Spleen (tissue), 11 donors: ENCODE measurements around the gene CALML4. TPM values are rescaled to one million over a fixed set of nuclear protein-coding genes. Genes with fewer than 3 reads are reported as not detected.

Experiments used
- DNase-seq: peaks from one replicate; pipeline ENCODE4 v3.0.0-alpha.2; 2020
- H3K27ac ChIP-seq, 8 donors: fragments of 200-600 bp; sonication (generic) in 7 of 8; 1 replicate in 4 of 8; 2 replicates in 4 of 8; pipeline versions ENCODE4 v1.5.0 to v1.8.0; 2016 to 2021; ENCODE audit warnings: inconsistent platforms in 4 of 8, mild to moderate bottlenecking in 4 of 8, moderate library complexity in 1 of 8
- H3K27me3 ChIP-seq, 7 donors: fragments of 200-600 bp; sonication (generic) in 6 of 7; replicated peaks in 1 of 7; 1 replicate in 4 of 7; 2 replicates in 3 of 7; pipeline versions ENCODE4 v1.5.0 to v1.8.0; 2016 to 2021; ENCODE audit warnings: inconsistent platforms in 3 of 7, mild to moderate bottlenecking in 1 of 7
- H3K36me3 ChIP-seq, 6 donors: fragments of 200-600 bp; sonication (generic) in 5 of 6; 1 replicate in 4 of 6; 2 replicates in 2 of 6; pipeline versions ENCODE4 v1.5.0 to v1.8.0; 2016 to 2021; ENCODE audit warnings: inconsistent platforms in 2 of 6
- H3K4me1 ChIP-seq, 6 donors: fragments of 200-600 bp; sonication (generic) in 5 of 6; 1 replicate in 3 of 6; 2 replicates in 3 of 6; pipeline versions ENCODE4 v1.5.0 to v1.8.0; 2016 to 2021; ENCODE audit warnings: inconsistent platforms in 3 of 6
- H3K4me3 ChIP-seq, 8 donors: fragments of 200-600 bp; sonication (generic) in 7 of 8; 1 replicate in 4 of 8; 2 replicates in 4 of 8; pipeline versions ENCODE4 v1.5.0 to v1.8.0; 2016 to 2021; ENCODE audit warnings: inconsistent platforms in 4 of 8, mild to moderate bottlenecking in 4 of 8, moderate library complexity in 2 of 8
- H3K9me3 ChIP-seq, 8 donors: fragments of 200-600 bp; sonication (generic) in 7 of 8; 1 replicate in 4 of 8; 2 replicates in 4 of 8; pipeline versions ENCODE4 v1.5.0 to v1.8.0; 2016 to 2021; ENCODE audit warnings: inconsistent platforms in 4 of 8
- POLR2A ChIP-seq, 3 donors: fragments of 450-650 bp; IDR thresholded peaks; one replicate each; pipeline ENCODE4 v1.5.1; 2017; ENCODE audit warnings: antibody characterized with exemption in 3 of 3, mild to moderate bottlenecking in 1 of 3
- POLR2AphosphoS5 ChIP-seq, 3 donors: sonication (generic); formaldehyde crosslinking; IDR thresholded peaks; one replicate each; pipeline ENCODE4 v1.5.1; 2017; ENCODE audit warnings: antibody characterized with exemption in 3 of 3
- WGBS, 5 donors: extraction: QIAGEN DNeasy Blood & Tissue Kit in 3 of 5; methylation state at CpG; one replicate each; pipeline versions ENCODE4 v1.1.5 to v1.1.7; 2013 to 2018; 5-methylcytosine and 5-hydroxymethylcytosine counted together
- intact Hi-C: fragments of 100-400 bp; cut with DNase I; formaldehyde crosslinking; loops from one replicate; pipeline ENCODE4 v1.15.0; 2023; ENCODE audit warnings: low total_unique reads
- polyA plus RNA-seq, 3 donors: library from polyadenylated mRNA; stranded (reverse); fragments of 200-250 nt; gene quantifications; one replicate each; pipeline ENCODE4 v1.2.1, GENCODE V29; 2013
- total RNA-seq, 7 donors: library from RNA; depleted of rRNA in 3 of 7; stranded (reverse); fragments of >200 nt in 3 of 7; fragmentation: NEBNext Ultra II Directional in 4 of 7; extraction: Animal tissue kit (Norgen Biotek cat#: 25700) in 4 of 7; gene quantifications; one replicate each; pipeline versions ENCODE4 v1.1.0 to v1.2.1, GENCODE V29; 2016 to 2021
- TF ChIP-seq, protein P1 (sequence below), 11 experiments: fragments of 200-600 bp in 7 of 11; fragments of 450-650 bp in 4 of 11; sonication (generic) in 4 of 11; IDR thresholded peaks in 8 of 11; conservative IDR thresholded peaks in 3 of 11; 1 replicate in 7 of 11; 2 replicates in 4 of 11; pipeline versions ENCODE4 v1.4.0 to v1.8.0; 2016 to 2021; ENCODE audit warnings: antibody characterized with exemption in 11 of 11, inconsistent platforms in 4 of 11, mild to moderate bottlenecking in 1 of 11
- donor health status: healthy with polysubstance abuse.
- donor health status: DM: no; HTN: no; CAD: no; lungs with moderate emphysema.
- donor health status: DM: no; HTN: no; CAD: no.
- donor health status: Bipolar disorder and iron deficiency.
- donor health status: healthy.
- donor health status: DM: no; HTN: no; CAD: no.
- donor health status: DM: yes; HTN: yes; CAD: no.

Gene CALML4
- total and polyA plus RNA-seq, 10 donors: 7.8 to 15.9 (median 10.0) TPM

DNA sequence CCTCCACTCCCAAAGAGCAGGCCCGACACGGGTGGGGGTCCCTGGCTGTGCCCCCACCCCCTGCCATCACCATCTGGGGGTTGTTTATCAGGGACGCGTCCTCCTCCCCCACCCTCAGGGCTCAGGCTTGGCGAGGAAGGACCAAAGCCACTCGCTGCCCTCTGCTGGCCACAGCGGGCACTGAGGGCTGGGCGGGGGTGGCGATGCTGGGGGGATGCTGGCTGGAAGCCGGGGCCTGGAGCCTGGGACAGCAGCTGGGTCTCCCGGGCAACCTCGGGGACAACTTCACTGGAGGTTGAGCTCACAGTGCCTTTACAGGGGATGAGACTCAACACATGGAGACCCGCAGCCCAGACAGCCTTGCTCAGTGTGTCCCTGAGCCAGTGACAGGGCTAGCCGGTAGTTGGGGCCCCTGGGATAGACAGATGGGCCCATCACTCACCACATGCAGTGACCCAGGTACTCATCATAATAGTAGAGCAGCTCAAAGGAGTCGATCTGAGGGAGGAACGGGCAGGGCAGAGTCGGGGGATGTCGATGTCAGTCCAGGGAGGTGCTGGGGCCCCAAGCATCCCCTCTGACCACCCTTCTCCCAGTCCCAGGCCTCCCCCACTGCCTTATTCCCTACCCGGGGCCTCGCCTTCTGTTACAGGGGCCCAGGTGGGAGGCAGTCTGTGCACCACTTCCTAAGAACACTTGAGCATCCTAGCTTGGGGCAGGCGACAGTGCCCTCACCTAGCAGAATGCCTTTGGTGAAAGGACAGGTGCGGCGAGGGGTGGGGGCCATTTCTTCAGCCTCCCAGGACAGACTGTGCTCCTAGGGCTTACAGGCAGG lies 5.9 kb upstream of the CALML4 start:
- H3K9me3 ChIP-seq: no peaks in the 10 kb centered on the region
- H3K27ac ChIP-seq: peak overlapping the region in 1 of 8 donors; percentile 10
- no peaks in the 10 kb centered on the region for H3K27me3 ChIP-seq
- H3K4me1 ChIP-seq: peaks cover 0 to 64% (median 41%) of the 10 kb centered on the region in 6 donors
- TF ChIP-seq POLR2AphosphoS5 (IDR thresholded peaks at IDR 0.05) (peak; percentile 35 to 69 (median 59)), POLR2A (IDR thresholded peaks at IDR 0.05) (no peak)
- TF ChIP-seq, protein P1, sequence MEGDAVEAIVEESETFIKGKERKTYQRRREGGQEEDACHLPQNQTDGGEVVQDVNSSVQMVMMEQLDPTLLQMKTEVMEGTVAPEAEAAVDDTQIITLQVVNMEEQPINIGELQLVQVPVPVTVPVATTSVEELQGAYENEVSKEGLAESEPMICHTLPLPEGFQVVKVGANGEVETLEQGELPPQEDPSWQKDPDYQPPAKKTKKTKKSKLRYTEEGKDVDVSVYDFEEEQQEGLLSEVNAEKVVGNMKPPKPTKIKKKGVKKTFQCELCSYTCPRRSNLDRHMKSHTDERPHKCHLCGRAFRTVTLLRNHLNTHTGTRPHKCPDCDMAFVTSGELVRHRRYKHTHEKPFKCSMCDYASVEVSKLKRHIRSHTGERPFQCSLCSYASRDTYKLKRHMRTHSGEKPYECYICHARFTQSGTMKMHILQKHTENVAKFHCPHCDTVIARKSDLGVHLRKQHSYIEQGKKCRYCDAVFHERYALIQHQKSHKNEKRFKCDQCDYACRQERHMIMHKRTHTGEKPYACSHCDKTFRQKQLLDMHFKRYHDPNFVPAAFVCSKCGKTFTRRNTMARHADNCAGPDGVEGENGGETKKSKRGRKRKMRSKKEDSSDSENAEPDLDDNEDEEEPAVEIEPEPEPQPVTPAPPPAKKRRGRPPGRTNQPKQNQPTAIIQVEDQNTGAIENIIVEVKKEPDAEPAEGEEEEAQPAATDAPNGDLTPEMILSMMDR (IDR thresholded peaks at IDR 0.05 in 8 of 11, conservative IDR thresholded peaks at IDR 0.05 in 3 of 11): peak; percentile 42 to 90 (median 79)
- WGBS, 5 donors: 50 to 75% (median 59%) methylated on average over 16 to 23 of the region's 23 CpGs
- peaks cover 0 to 39% (median 0%) of the 10 kb centered on the region in 6 donors for H3K36me3 ChIP-seq
- intact Hi-C loops: loop anchor here (5.0 kb wide), 1 partner anchor 349 kb away; no protein-coding TSS in a partner anchor
- DNase-seq: peak; percentile 90
- H3K4me3 ChIP-seq: no peak overlapping the region

DNA sequence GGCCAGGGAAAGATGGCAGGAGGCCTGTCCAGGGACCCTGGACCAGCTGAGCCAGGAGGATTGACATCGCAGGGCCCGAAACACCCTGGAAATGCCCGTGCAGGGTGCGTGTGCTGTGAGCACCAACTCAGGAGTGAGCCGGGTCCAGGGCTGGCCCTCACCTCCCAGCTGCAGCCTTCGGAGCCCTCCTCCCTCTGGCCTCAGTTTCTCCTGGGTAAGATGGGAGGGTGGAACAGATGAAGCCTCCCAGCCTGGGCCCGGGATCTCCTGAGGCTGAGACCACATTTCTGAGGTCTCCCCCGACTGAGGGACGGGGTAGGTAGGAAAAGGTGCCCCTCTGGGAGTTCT lies 5.3 kb upstream of the CALML4 start:
- H3K9me3 ChIP-seq: no peaks in the 10 kb centered on the region
- DNase-seq: peak; percentile 59
- no peak overlapping the region for H3K4me3 ChIP-seq
- intact Hi-C loops: loop anchor here (5.0 kb wide), 1 partner anchor 348 kb away; no protein-coding TSS in a partner anchor
- H3K27ac ChIP-seq: peak overlapping the region in 2 of 8 donors; percentile 10 to 47
- 75 to 90% (median 82%) methylated on average over 6 to 9 of the region's 9 CpGs for WGBS, 5 donors
- H3K27me3 ChIP-seq: no peaks in the 10 kb centered on the region
- H3K4me1 ChIP-seq: peaks cover 0 to 71% (median 47%) of the 10 kb centered on the region in 6 donors
- TF ChIP-seq POLR2AphosphoS5 (IDR thresholded peaks at IDR 0.05): no peak
- TF ChIP-seq, protein P1 (IDR thresholded peaks at IDR 0.05 in 8 of 11, conservative IDR thresholded peaks at IDR 0.05 in 3 of 11): no peak
- no peak for TF ChIP-seq POLR2A (IDR thresholded peaks at IDR 0.05)
- peaks cover 0 to 36% (median 0%) of the 10 kb centered on the region in 6 donors for H3K36me3 ChIP-seq

DNA sequence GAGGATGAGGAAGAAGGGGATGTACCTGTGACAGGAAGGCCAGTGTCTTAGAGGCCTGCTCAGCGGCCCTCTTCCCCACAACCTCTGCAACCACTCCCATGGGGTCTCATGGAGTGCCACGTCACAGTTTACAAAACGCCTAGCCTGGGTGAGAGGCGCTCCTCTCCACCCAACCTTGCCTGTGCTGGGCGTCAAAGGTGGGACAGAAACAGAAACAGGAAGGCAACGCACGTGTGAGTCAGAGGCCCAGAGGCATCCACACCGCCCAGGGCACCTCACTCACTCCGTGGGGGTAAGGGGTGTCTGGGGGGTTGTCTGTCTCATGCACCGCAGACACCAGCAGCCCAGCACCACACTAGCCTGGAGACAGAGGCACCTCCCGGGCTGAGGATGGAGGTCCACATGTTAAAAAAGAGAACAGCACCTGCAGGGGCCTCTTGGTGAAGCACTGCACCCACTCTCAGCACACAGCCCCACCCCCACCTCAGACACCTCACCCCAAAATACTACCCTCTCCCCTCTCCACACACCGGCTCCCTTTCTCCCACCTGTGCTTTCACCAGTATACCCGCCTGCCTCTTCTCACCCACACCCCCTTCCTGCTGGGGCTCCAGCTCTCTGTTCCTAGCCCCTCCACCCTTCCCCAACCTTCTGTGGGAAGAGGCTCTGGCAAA lies 4.7 kb upstream of the CALML4 start:
- intact Hi-C loops: loop anchor here (5.0 kb wide), 1 partner anchor 348 kb away; no protein-coding TSS in a partner anchor
- H3K9me3 ChIP-seq: no peaks in the 10 kb centered on the region
- DNase-seq: peak; percentile 71
- no peak for TF ChIP-seq POLR2A (IDR thresholded peaks at IDR 0.05)
- TF ChIP-seq POLR2AphosphoS5 (IDR thresholded peaks at IDR 0.05): peak in 1 of 3 donors; percentile 21
- 40 to 59% (median 54%) methylated on average over 13 of the region's 13 CpGs for WGBS, 5 donors
- H3K4me1 ChIP-seq: peaks cover 0 to 71% (median 52%) of the 10 kb centered on the region in 6 donors
- peak overlapping the region in 4 of 8 donors; percentile 16 to 47 (median 22) for H3K27ac ChIP-seq
- no peaks in the 10 kb centered on the region for H3K27me3 ChIP-seq
- peaks cover 0 to 36% (median 0%) of the 10 kb centered on the region in 6 donors for H3K36me3 ChIP-seq
- H3K4me3 ChIP-seq: no peak overlapping the region

DNA sequence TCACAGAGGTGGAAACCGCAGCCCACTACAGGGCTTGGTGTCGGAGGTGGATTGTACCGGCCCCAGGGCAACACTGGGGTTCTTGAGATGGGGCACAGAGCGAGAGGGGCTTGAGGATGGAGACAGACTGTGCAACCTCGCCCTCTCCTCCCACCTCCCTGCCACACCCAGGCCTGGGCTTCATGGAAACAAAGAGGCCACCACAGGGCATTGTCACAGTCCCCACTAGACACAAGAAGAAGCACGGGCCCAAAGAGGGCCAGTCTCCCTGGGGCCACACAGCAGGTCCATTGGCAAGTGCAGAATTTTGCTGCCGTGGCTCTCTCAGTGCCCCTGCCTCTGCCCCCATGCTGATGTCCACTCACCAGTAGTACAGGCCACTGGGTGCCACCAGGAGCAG lies 4.1 kb upstream of the CALML4 start:
- H3K36me3 ChIP-seq: peaks cover 0 to 30% (median 0%) of the 10 kb centered on the region in 6 donors
- H3K4me1 ChIP-seq: peaks cover 0 to 72% (median 57%) of the 10 kb centered on the region in 6 donors
- peak; percentile 61 for DNase-seq
- no peak for TF ChIP-seq POLR2AphosphoS5 (IDR thresholded peaks at IDR 0.05)
- TF ChIP-seq, protein P1 (IDR thresholded peaks at IDR 0.05 in 8 of 11, conservative IDR thresholded peaks at IDR 0.05 in 3 of 11): no peak
- no peaks in the 10 kb centered on the region for H3K27me3 ChIP-seq
- WGBS, 5 donors: 77 to 92% (median 85%) methylated on average over 7 of the region's 7 CpGs
- H3K9me3 ChIP-seq: no peaks in the 10 kb centered on the region
- intact Hi-C loops: no loop called here
- peak overlapping the region in 4 of 8 donors; percentile 16 to 47 (median 22) for H3K27ac ChIP-seq
- H3K4me3 ChIP-seq: no peak overlapping the region
